GM12873 (cell line): ENCODE data around the gene ANP32B.

ENCODE experiments used
- CTCF ChIP-seq: IDR thresholded peaks from 2 replicates; pipeline ENCODE4 v1.5.1; 2012; ENCODE audit warnings: low read depth, mild to moderate bottlenecking, moderate library complexity, low read length, control low read depth; ENCODE audit not compliant: insufficient read depth; ENCODE audit errors: missing control alignments

ANP32B gene

GRCh38 chr9:97991818-97992217 lies 8.7 kb downstream of the ANP32B start:
- TF ChIP-seq CTCF = no peak

GRCh38 chr9:97992219-97992618 lies 9.1 kb downstream of the ANP32B start:
- TF ChIP-seq CTCF = no peak

- TF ChIP-seq CTCF = no peak
These were observed 9.9 kb downstream of the ANP32B start for GRCh38 chr9:97993000-97993399.

GRCh38 chr9:97994703-97995102 lies 11.6 kb downstream of the ANP32B start:
- TF ChIP-seq CTCF = no peak

GRCh38 chr9:97997330-97998276 lies 14.5 kb downstream of the ANP32B start:
- TF ChIP-seq CTCF = no peak

GRCh38 chr9:98002808-98003207 lies 19.7 kb downstream of the ANP32B start:
- TF ChIP-seq CTCF = no peak

GRCh38 chr9:98006127-98006796 lies 23.1 kb downstream of the ANP32B start:
- TF ChIP-seq CTCF = no peak
